SK-N-SH (cell line): ENCODE results near the gene MTA3. TPM values are rescaled to one million over a fixed set of nuclear protein-coding genes. Genes with fewer than 3 reads are reported as not detected.

Experiments
- CTCF ChIA-PET: fragments of 300-600, 350-600 bp; formaldehyde crosslinking; extraction: SDS; loops from one replicate; lab custom pipeline; 2021; lab: Yijun Ruan, JAX
- POLR2A ChIA-PET: fragments of 350-600 bp; sonication (Branson Sonifier 250); formaldehyde crosslinking; extraction: SDS; loops from one replicate; lab custom pipeline; 2020; ENCODE audit warnings: antibody characterized with exemption, inconsistent platforms; lab: Yijun Ruan, JAX
- DNase-seq: peaks from one replicate; pipeline ENCODE4 v3.0.0; 2012
- H2AFZ ChIP-seq: fragments of 200-600 bp; sonication (generic); 2 replicates; pipeline ENCODE4 v1.8.1; 2016; ENCODE audit warnings: antibody characterized with exemption, mild to moderate bottlenecking, low read depth
- H3F3A ChIP-seq: fragments of 200-600 bp; sonication (generic); replicated peaks from 2 replicates; pipeline ENCODE3; 2016; ENCODE audit warnings: antibody characterized with exemption, mild to moderate bottlenecking; ENCODE audit not compliant: insufficient read depth
- H3K27ac ChIP-seq, 2 experiments: fragments of 200-500 bp in 1 of 2; fragments of 200-600 bp in 1 of 2; sonication (Bioruptor generic) in 1 of 2; sonication (generic), shearing (Covaris generic) in 1 of 2; 2 replicates each; pipeline versions ENCODE4 v1.5.1 to v1.6.1; 2014 to 2016; ENCODE audit warnings: low read depth in 2 of 2, inconsistent platforms in 1 of 2, low read length in 1 of 2, mild to moderate bottlenecking in 1 of 2, mixed read lengths in 1 of 2
- H3K27me3 ChIP-seq: fragments of 200-600 bp; sonication (generic), shearing (Covaris generic); 2 replicates; pipeline ENCODE4 v1.6.1; 2016; ENCODE audit warnings: mixed run types; ENCODE audit not compliant: insufficient read depth
- H3K36me3 ChIP-seq, 2 experiments: fragments of 200-500 bp in 1 of 2; fragments of 200-600 bp in 1 of 2; sonication (Bioruptor generic) in 1 of 2; sonication (generic) in 1 of 2; replicated peaks in 1 of 2; 2 replicates each; pipeline versions ENCODE3 to v1.5.1; 2014 to 2016; ENCODE audit warnings: low read length in 1 of 2, mild to moderate bottlenecking in 1 of 2; ENCODE audit not compliant: insufficient read depth in 2 of 2, control insufficient read depth in 1 of 2
- H3K4me1 ChIP-seq, 2 experiments: fragments of 200-500 bp in 1 of 2; fragments of 200-600 bp in 1 of 2; sonication (Bioruptor generic) in 1 of 2; sonication (generic), shearing (Covaris generic) in 1 of 2; 2 replicates each; pipeline versions ENCODE4 v1.5.1 to v1.6.1; 2014 to 2016; ENCODE audit warnings: low read depth in 1 of 2, low read length in 1 of 2, mixed run types in 1 of 2; ENCODE audit not compliant: insufficient read depth in 2 of 2, control insufficient read depth in 1 of 2
- H3K4me2 ChIP-seq: fragments of 200-600 bp; sonication (generic), shearing (Covaris generic); 2 replicates; pipeline ENCODE4 v1.6.1; 2017; ENCODE audit warnings: mixed run types
- H3K4me3 ChIP-seq, 2 experiments: fragments of 200-500 bp in 1 of 2; fragments of 200-600 bp in 1 of 2; sonication (Bioruptor generic) in 1 of 2; sonication (generic), shearing (Covaris generic) in 1 of 2; 2 replicates each; pipeline versions ENCODE4 v1.5.1 to v1.8.1; 2014 to 2016; ENCODE audit warnings: low read depth in 2 of 2, inconsistent platforms in 1 of 2, low read length in 1 of 2, mild to moderate bottlenecking in 1 of 2, mixed read lengths in 1 of 2, moderate library complexity in 1 of 2
- H3K79me2 ChIP-seq: fragments of 200-600 bp; sonication (generic); 2 replicates; pipeline ENCODE4 v1.8.1; 2017; ENCODE audit warnings: mild to moderate bottlenecking; ENCODE audit not compliant: insufficient read depth
- H3K9ac ChIP-seq: fragments of 200-600 bp; sonication (generic); 2 replicates; pipeline ENCODE4 v1.6.1; 2017; ENCODE audit warnings: mixed run types
- H3K9me2 ChIP-seq: fragments of 200-600 bp; sonication (generic); 2 replicates; pipeline ENCODE4 v1.6.1; 2017; ENCODE audit warnings: mixed run types
- H3K9me3 ChIP-seq: fragments of 200-600 bp; sonication (generic); 2 replicates; pipeline ENCODE4 v1.6.1; 2017; ENCODE audit warnings: mixed run types, mild to moderate bottlenecking, moderate library complexity
- H4K20me1 ChIP-seq: fragments of 200-600 bp; sonication (generic); 2 replicates; pipeline ENCODE4 v1.6.1; 2017; ENCODE audit warnings: mild to moderate bottlenecking, mixed run types; ENCODE audit not compliant: insufficient read depth
- FOSL2 ChIP-seq: IDR thresholded peaks from 2 replicates; pipeline ENCODE4 v1.4.0; 2012; ENCODE audit warnings: low read depth, mild to moderate bottlenecking, moderate library complexity, borderline replicate concordance
- GABPA ChIP-seq: IDR thresholded peaks from 2 replicates; pipeline ENCODE4 v1.4.0; 2012; ENCODE audit warnings: low read depth, mild to moderate bottlenecking
- MAX ChIP-seq: IDR thresholded peaks from 2 replicates; pipeline ENCODE4 v1.4.0; 2012; ENCODE audit warnings: low read depth
- NFIC ChIP-seq: IDR thresholded peaks from 2 replicates; pipeline ENCODE4 v1.4.0; 2012; ENCODE audit warnings: borderline replicate concordance
- NRF1 ChIP-seq: IDR thresholded peaks from 2 replicates; pipeline ENCODE4 v1.6.1; 2012; ENCODE audit warnings: low read depth, mild to moderate bottlenecking, low read length
- RAD21 ChIP-seq: IDR thresholded peaks from 2 replicates; pipeline ENCODE4 v1.6.1; 2012; ENCODE audit warnings: mild to moderate bottlenecking, low read length
- RCOR1 ChIP-seq: fragments of 150-350 bp; IDR thresholded peaks from 2 replicates; pipeline ENCODE4 v1.6.1; 2017; ENCODE audit warnings: antibody characterized with exemption, low read length
- REST ChIP-seq: IDR thresholded peaks from 2 replicates; pipeline ENCODE4 v1.6.1; 2012; ENCODE audit warnings: mild to moderate bottlenecking, low read depth, low read length, moderate library complexity
- SIN3A ChIP-seq: IDR thresholded peaks from 2 replicates; pipeline ENCODE4 v1.6.1; 2012; ENCODE audit warnings: low read depth, mild to moderate bottlenecking, low read length, moderate library complexity, borderline replicate concordance
- YY1 ChIP-seq: IDR thresholded peaks from 2 replicates; pipeline ENCODE4 v1.4.0; 2012; ENCODE audit warnings: low read depth, mild to moderate bottlenecking
- WGBS: methylation state at CpG from one replicate; pipeline ENCODE4 v1.1.6; 2017; ENCODE audit warnings: low lambda C conversion rate; 5-methylcytosine and 5-hydroxymethylcytosine counted together
- polyA plus RNA-seq, 3 experiments: library from polyadenylated mRNA; depleted of rRNA; stranded (reverse); fragments of >200 nt; gene quantifications; 2 replicates each; pipeline ENCODE4 v1.2.3, GENCODE V29; 2012

MTA3 gene
- polyA plus RNA-seq, 1 of the 3 experiments (the other 2 are of a cell fraction), result 30.8 TPM

- no peak overlapping the region for H2AFZ ChIP-seq
- no peaks in the 10 kb centered on the region for H3K79me2 ChIP-seq
- H3K4me3 ChIP-seq, result no peak overlapping the region
- no peak overlapping the region for H3K4me2 ChIP-seq
- H3K9me2 ChIP-seq, result no peaks in the 10 kb centered on the region
- TF ChIP-seq RCOR1 (no peak), SIN3A (no peak), NRF1 (no peak), YY1 (no peak), RAD21 (no peak), GABPA (no peak), REST (no peak)
- H3F3A ChIP-seq, result no peaks in the 10 kb centered on the region
- POLR2A ChIA-PET, result no interaction called here
- H3K27ac ChIP-seq, result no peak overlapping the region
- no peaks in the 10 kb centered on the region for H3K9me3 ChIP-seq
- no peaks in the 10 kb centered on the region for H3K4me1 ChIP-seq
- H3K27me3 ChIP-seq, result no peaks in the 10 kb centered on the region
- peaks cover 8 to 11% of the 10 kb centered on the region in 2 experiments for H3K36me3 ChIP-seq
- no peak overlapping the region for H3K9ac ChIP-seq
- no peaks in the 10 kb centered on the region for H4K20me1 ChIP-seq
- DNase-seq, result no peak
- CTCF ChIA-PET, result no interaction called here
These were observed 168.3 kb downstream of the MTA3 start for GRCh38 chr2:42736598-42737322.

DNA sequence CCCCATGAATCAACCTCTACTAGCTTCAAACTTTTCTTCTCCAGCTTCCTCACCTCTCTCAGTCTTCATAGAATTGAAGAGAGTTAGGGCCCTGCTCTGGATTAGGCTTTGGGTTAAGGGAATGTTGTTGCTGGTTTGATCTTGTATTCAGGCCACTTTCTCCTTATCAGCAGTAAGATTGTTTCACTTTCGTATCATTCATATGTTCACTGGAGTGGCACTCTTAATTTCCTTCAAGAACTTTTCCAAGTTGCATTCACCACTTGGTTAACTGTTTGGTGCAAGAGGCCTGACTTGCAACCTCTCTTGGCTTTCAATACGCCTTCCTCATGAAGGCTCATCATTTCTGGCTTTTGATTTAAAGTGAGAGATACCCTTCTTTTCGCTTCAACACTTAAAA, 172.7 kb downstream of the MTA3 start:
- POLR2A ChIA-PET, result no interaction called here
- Histone ChIP-seq H2AFZ (no peak overlapping the region), H3K27ac (no peak overlapping the region), H3K4me2 (no peak overlapping the region), H3K4me3 (no peak overlapping the region), H3K36me3 (peaks cover 0 to 4% of the 10 kb centered on the region in 2 experiments), H3K9me3 (no peaks in the 10 kb centered on the region), H3F3A (no peaks in the 10 kb centered on the region), H3K27me3 (no peaks in the 10 kb centered on the region), H3K9me2 (no peaks in the 10 kb centered on the region), H4K20me1 (no peaks in the 10 kb centered on the region), H3K9ac (no peak overlapping the region), H3K79me2 (no peaks in the 10 kb centered on the region), H3K4me1 (no peaks in the 10 kb centered on the region)
- CTCF ChIA-PET, result interaction anchor here (1.1 to 2.9 kb wide), 3 partner anchors 12 to 25 kb away, joined by 3 to 17 read pairs (median 3); no protein-coding TSS in a partner anchor
- 87% methylated on average over 3 of the region's 3 CpGs for WGBS
- TF ChIP-seq FOSL2 (no peak), YY1 (no peak), MAX (no peak), NFIC (no peak)
- DNase-seq, result no peak
